IMR-90 (cell line): Measurements from ENCODE around the gene RHBDD1. TPM values are rescaled to one million over a fixed set of nuclear protein-coding genes. Genes with fewer than 3 reads are reported as not detected.
"Not testable (repeated sequence)": the region's sequence is repeated elsewhere in the genome, so short reads cannot be mapped to it uniquely, and the experiment has no call there.

Source experiments
- ATAC-seq: fragments of 200-7000 bp; cut with Tn5 transposase; 2 replicates; pipeline ENCODE4 v1.9.1; 2020; ENCODE audit warnings: low read depth, mild to moderate bottlenecking, moderate library complexity
- BruUV-seq: library from RNA; stranded (reverse); fragments of 400-500 nt; replicated peaks from 2 replicates; lab custom pipeline; 2021; lab: Mats Ljungman, UMichigan
- CTCF ChIA-PET: fragments of 300-600 bp; formaldehyde crosslinking; extraction: SDS; loops from one replicate; lab custom pipeline; 2021; ENCODE audit warnings: antibody characterized with exemption; lab: Yijun Ruan, JAX
- POLR2A ChIA-PET: fragments of 300-600 bp; sonication (Branson Sonifier 250); formaldehyde crosslinking; loops from one replicate; lab custom pipeline; 2022; ENCODE audit warnings: antibody characterized with exemption; ENCODE audit not compliant: unreplicated experiment; lab: Charles Lee
- DNase-seq: peaks from one replicate; pipeline ENCODE4 v3.0.0; 2013
- H2AFZ ChIP-seq: replicated peaks from 2 replicates; pipeline ENCODE3; 2013; ENCODE audit warnings: low read length, mild to moderate bottlenecking; ENCODE audit not compliant: poor library complexity
- H2AK5ac ChIP-seq: 2 replicates; pipeline ENCODE4 v1.6.1; 2013; ENCODE audit warnings: low read depth, low read length, inconsistent platforms
- H2AK9ac ChIP-seq: replicated peaks from 2 replicates; pipeline ENCODE3; 2013; ENCODE audit warnings: mild to moderate bottlenecking, low read depth, low read length, moderate library complexity; ENCODE audit not compliant: poor library complexity
- H2BK120ac ChIP-seq: 2 replicates; pipeline ENCODE4 v1.6.1; 2013; ENCODE audit warnings: low read depth, low read length, inconsistent platforms
- H2BK15ac ChIP-seq: 3 replicates; pipeline ENCODE4 v1.6.1; 2013; ENCODE audit warnings: low read depth, low read length, inconsistent platforms
- H2BK20ac ChIP-seq: 2 replicates; pipeline ENCODE4 v1.6.1; 2013; ENCODE audit warnings: low read depth, mild to moderate bottlenecking, inconsistent platforms, low read length, moderate library complexity
- H2BK5ac ChIP-seq: 2 replicates; pipeline ENCODE4 v1.6.1; 2013; ENCODE audit warnings: mild to moderate bottlenecking, low read depth, low read length, inconsistent platforms; ENCODE audit not compliant: poor library complexity, severe bottlenecking
- H3K14ac ChIP-seq: replicated peaks from 2 replicates; pipeline ENCODE4 v1.6.1; 2013; ENCODE audit warnings: low read depth, low read length, inconsistent platforms
- H3K18ac ChIP-seq: 2 replicates; pipeline ENCODE4 v1.6.1; 2013; ENCODE audit warnings: low read depth, low read length, control low read depth
- H3K23ac ChIP-seq: 2 replicates; pipeline ENCODE4 v1.6.1; 2013; ENCODE audit warnings: low read depth, low read length, inconsistent platforms
- H3K27ac ChIP-seq: 2 replicates; pipeline ENCODE4 v1.5.1; 2013; ENCODE audit warnings: mild to moderate bottlenecking, control low read depth, low read length; ENCODE audit not compliant: insufficient read depth
- H3K27me3 ChIP-seq: 2 replicates; pipeline ENCODE4 v1.6.1; 2013; ENCODE audit warnings: low read length; ENCODE audit not compliant: control insufficient read depth, insufficient read depth
- H3K36me3 ChIP-seq: 2 replicates; pipeline ENCODE4 v1.6.1; 2013; ENCODE audit warnings: low read length, mixed read lengths; ENCODE audit not compliant: control insufficient read depth, insufficient read depth
- H3K4ac ChIP-seq: 2 replicates; pipeline ENCODE4 v1.6.1; 2013; ENCODE audit warnings: low read depth, low read length, inconsistent platforms
- H3K4me1 ChIP-seq: 2 replicates; pipeline ENCODE4 v1.6.1; 2013; ENCODE audit warnings: low read length, mixed read lengths; ENCODE audit not compliant: control insufficient read depth, insufficient read depth
- H3K4me2 ChIP-seq: 2 replicates; pipeline ENCODE4 v1.6.1; 2013; ENCODE audit warnings: low read depth, mild to moderate bottlenecking, control low read depth, low read length, moderate library complexity
- H3K4me3 ChIP-seq: 2 replicates; pipeline ENCODE4 v1.5.1; 2013; ENCODE audit warnings: low read depth, mild to moderate bottlenecking, control low read depth, low read length, moderate library complexity; ENCODE audit not compliant: insufficient read depth
- H3K56ac ChIP-seq: 2 replicates; pipeline ENCODE4 v1.6.1; 2013; ENCODE audit warnings: low read length, inconsistent platforms; ENCODE audit not compliant: insufficient read depth; ENCODE audit errors: extremely low read depth
- H3K79me1 ChIP-seq, 2 experiments: 2 replicates each; pipeline ENCODE4 v1.6.1; 2013; ENCODE audit warnings: low read length in 2 of 2, inconsistent platforms in 1 of 2, low read depth in 1 of 2
- H3K9ac ChIP-seq: 2 replicates; pipeline ENCODE4 v1.6.1; 2013; ENCODE audit warnings: low read depth, low read length, control low read depth
- H3K9me1 ChIP-seq: 2 replicates; pipeline ENCODE4 v1.6.1; 2013; ENCODE audit warnings: low read length, inconsistent platforms; ENCODE audit not compliant: insufficient read depth
- H3K9me3 ChIP-seq: 2 replicates; pipeline ENCODE4 v1.6.1; 2013; ENCODE audit warnings: low read length; ENCODE audit not compliant: control insufficient read depth, insufficient read depth
- H4K20me1 ChIP-seq: 2 replicates; pipeline ENCODE4 v1.6.1; 2013; ENCODE audit warnings: low read length, inconsistent platforms; ENCODE audit not compliant: insufficient read depth
- H4K5ac ChIP-seq: 2 replicates; pipeline ENCODE4 v1.6.1; 2013; ENCODE audit warnings: mild to moderate bottlenecking, low read depth, low read length, control low read depth
- H4K8ac ChIP-seq, 2 experiments: 2 replicates each; pipeline ENCODE4 v1.6.1; 2013; ENCODE audit warnings: low read depth in 2 of 2, low read length in 2 of 2, control low read depth in 1 of 2, inconsistent platforms in 1 of 2
- H4K91ac ChIP-seq: 2 replicates; pipeline ENCODE4 v1.6.1; 2013; ENCODE audit warnings: low read depth, low read length, inconsistent platforms; ENCODE audit not compliant: insufficient read depth
- WGBS, 2 experiments: methylation state at CpG; one replicate each; pipeline versions ENCODE4 v1.1.5 to v1.1.7; 2013; ENCODE audit warnings: missing lambda C conversion rate in 2 of 2; ENCODE audit not compliant: insufficient read length in 1 of 2; ENCODE audit errors: extremely low coverage in 2 of 2; 5-methylcytosine and 5-hydroxymethylcytosine counted together
- dilution Hi-C: fragments of 300-500 bp; cut with HindIII; formaldehyde crosslinking; loops from one replicate; pipeline ENCODE4 v1.14.3; 2018; ENCODE audit warnings: low sequenced_read_pairs; ENCODE audit not compliant: unreplicated experiment
- in situ Hi-C: fragments of 300-500 bp; cut with MboI; formaldehyde crosslinking; loops from 3 replicates; pipeline ENCODE4 v1.14.3; 2019; ENCODE audit warnings: low sequenced_read_pairs, inconsistent platforms, mixed read lengths
- intact Hi-C: fragments of 100-400 bp; cut with micrococcal nuclease; formaldehyde crosslinking; loops from 2 replicates; pipeline ENCODE4 v1.10.0; 2022
- polyA plus RNA-seq, 3 experiments: library from polyadenylated mRNA; depleted of rRNA; stranded (reverse); fragments of >200 nt; gene quantifications; 2 replicates each; pipeline ENCODE4 v1.2.3, GENCODE V29; 2012; ENCODE audit warnings: low replicate concordance in 1 of 3
- total RNA-seq: library from RNA; depleted of rRNA; stranded (reverse); fragments of >200 nt; gene quantifications from 2 replicates; pipeline ENCODE4 v1.2.3, GENCODE V29; 2012

The RHBDD1 gene
- total and polyA plus RNA-seq, 2 of the 4 experiments (the other 2 are of a cell fraction), result 9.7 to 14.0 TPM

DNA sequence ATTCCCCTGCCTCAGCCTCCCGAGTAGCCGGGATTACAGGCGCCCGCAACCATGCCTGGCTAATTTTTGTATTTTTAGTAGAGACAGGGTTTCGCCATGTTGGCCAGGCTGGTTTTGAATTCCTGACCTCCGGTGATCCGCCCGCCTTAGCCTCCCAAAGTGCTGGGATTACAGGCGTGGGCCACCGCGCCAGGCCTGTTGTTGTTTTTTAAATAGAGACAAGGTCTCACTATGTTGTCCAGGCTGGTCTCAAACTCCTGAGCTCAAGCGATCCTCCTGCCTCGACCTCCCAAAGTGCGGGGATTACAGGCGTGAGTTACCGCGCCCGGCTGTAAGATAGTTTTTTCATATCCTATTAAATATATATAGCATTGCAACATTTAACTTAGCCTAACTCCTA lies 974 bp upstream of the RHBDD1 start:
- intact Hi-C loops, result loop anchor here (5.0 kb wide), 2 partner anchors 37 to 57 kb away; no protein-coding TSS in a partner anchor
- H3K14ac ChIP-seq, H3K9me3 ChIP-seq, DNase-seq, H3K4ac ChIP-seq, H3K36me3 ChIP-seq, H2BK120ac ChIP-seq, H3K27me3 ChIP-seq, H4K5ac ChIP-seq, POLR2A ChIA-PET, H2AFZ ChIP-seq, H3K9me1 ChIP-seq, in situ Hi-C loops, ATAC-seq, H2BK5ac ChIP-seq, H4K91ac ChIP-seq, H3K4me3 ChIP-seq, H3K56ac ChIP-seq, dilution Hi-C loops, H3K4me1 ChIP-seq, H2BK20ac ChIP-seq, H4K20me1 ChIP-seq, BruUV-seq, H2AK9ac ChIP-seq, H3K23ac ChIP-seq, H2AK5ac ChIP-seq, H3K27ac ChIP-seq, H2BK15ac ChIP-seq, H3K9ac ChIP-seq, H3K18ac ChIP-seq: not testable (repeated sequence)
- Histone ChIP-seq H3K79me1 (peaks cover 14 to 33% of the 10 kb centered on the region in 2 experiments), H3K4me2 (peak overlapping the region; percentile 92; the same call in 1 of the 2 replicates), H4K8ac (peak overlapping the region in 1 of 2 experiments; percentile 70; a peak in 1 of 4 replicates)
- no CpG with 5 or more reads among the region's 18 CpGs for WGBS, 2 experiments
- CTCF ChIA-PET, result interaction anchor here (1.7 kb wide), 1 partner anchor 10 kb away, joined by 8 read pairs; no protein-coding TSS in a partner anchor
